HCT116 (cell line): ENCODE measurements around the gene LIG1. TPM values are rescaled to one million over a fixed set of nuclear protein-coding genes. Genes with fewer than 3 reads are reported as not detected.

ENCODE experiments used
- ATAC-seq: fragments of 200-7000 bp; cut with Tn5 transposase; 2 replicates; pipeline ENCODE4 v1.9.1; 2020; ENCODE audit warnings: mild to moderate bottlenecking, moderate library complexity
- BruUV-seq: library from RNA; stranded (reverse); fragments of 400-500 nt; replicated peaks from 2 replicates; lab custom pipeline; 2021; lab: Mats Ljungman, UMichigan
- CTCF ChIA-PET: fragments of 300-600 bp; sonication (Branson Sonifier 250); formaldehyde crosslinking; loops from one replicate; lab custom pipeline; 2021; ENCODE audit warnings: antibody characterized with exemption; lab: Charles Lee
- POLR2A ChIA-PET: fragments of 300-600, 350-600 bp; sonication (Branson Sonifier 250); formaldehyde crosslinking; loops from one replicate; lab custom pipeline; 2021; ENCODE audit warnings: antibody characterized with exemption; lab: Charles Lee
- RAD21 ChIA-PET, 2 experiments: fragments of 300-600 bp; sonication (Branson Sonifier 250); formaldehyde crosslinking; loops; one replicate each; lab custom pipeline; 2023; ENCODE audit warnings: low total read pairs in 2 of 2; ENCODE audit not compliant: uncharacterized antibody in 2 of 2, unreplicated experiment in 2 of 2, low non-redundant PET in 1 of 2; lab: Charles Lee
- DNase-seq: peaks from one replicate; pipeline ENCODE4 v3.0.0-alpha.2; 2010; ENCODE audit warnings: low read depth, low spot score
- H2AFZ ChIP-seq: fragments of 200-600 bp; shearing (Covaris generic), sonication (generic); 2 replicates; pipeline ENCODE4 v1.6.1; 2017; ENCODE audit warnings: low read depth, mixed run types, mixed read lengths, antibody characterized with exemption, low read length; ENCODE audit not compliant: poor library complexity, severe bottlenecking
- H3K27ac ChIP-seq: 2 replicates; pipeline ENCODE4 v1.5.1; 2012; ENCODE audit warnings: low read depth, low read length
- H3K27me3 ChIP-seq: fragments of 200-600 bp; sonication (generic); 2 replicates; pipeline ENCODE4 v1.6.1; 2016; ENCODE audit warnings: mixed run types, low read length, mixed read lengths; ENCODE audit not compliant: insufficient read depth
- H3K36me3 ChIP-seq, 2 experiments: fragments of 200-500 bp in 1 of 2; fragments of 200-600 bp in 1 of 2; sonication (Bioruptor generic) in 1 of 2; sonication (generic) in 1 of 2; 2 replicates each; pipeline versions ENCODE4 v1.5.1 to v1.6.1; 2014 to 2016; ENCODE audit warnings: low read length in 2 of 2, inconsistent platforms in 1 of 2, mixed read lengths in 1 of 2, mixed run types in 1 of 2; ENCODE audit not compliant: insufficient read depth in 2 of 2, control insufficient read depth in 1 of 2
- H3K4me1 ChIP-seq, 2 experiments: fragments of 200-600 bp in 1 of 2; sonication (generic) in 1 of 2; 2 replicates each; pipeline versions ENCODE4 v1.5.1 to v1.6.1; 2012 to 2017; ENCODE audit warnings: low read length in 2 of 2, inconsistent platforms in 1 of 2, mild to moderate bottlenecking in 1 of 2, mixed read lengths in 1 of 2, mixed run types in 1 of 2, moderate library complexity in 1 of 2; ENCODE audit not compliant: insufficient read depth in 2 of 2, control insufficient read depth in 1 of 2
- H3K4me2 ChIP-seq: fragments of 200-600 bp; sonication (generic); 2 replicates; pipeline ENCODE4 v1.6.1; 2017; ENCODE audit warnings: mixed run types, low read length, mixed read lengths
- H3K4me3 ChIP-seq, 2 experiments: fragments of 200-600 bp in 1 of 2; sonication (generic) in 1 of 2; replicated peaks in 1 of 2; 2 replicates each; pipeline ENCODE4 v1.5.1; 2011 to 2016; ENCODE audit warnings: low read length in 2 of 2, control low read depth in 1 of 2, low read depth in 1 of 2, mild to moderate bottlenecking in 1 of 2, mixed read lengths in 1 of 2, mixed run types in 1 of 2
- H3K79me2 ChIP-seq: fragments of 200-600 bp; sonication (generic); 2 replicates; pipeline ENCODE4 v1.6.1; 2017; ENCODE audit warnings: mild to moderate bottlenecking, mixed run types, low read length, moderate library complexity, mixed read lengths; ENCODE audit not compliant: insufficient read depth
- H3K9ac ChIP-seq: fragments of 200-600 bp; sonication (generic); 2 replicates; pipeline ENCODE4 v1.6.1; 2016; ENCODE audit warnings: low read length, mixed read lengths
- H3K9me2 ChIP-seq: fragments of 200-600 bp; sonication (generic), shearing (Covaris generic); 2 replicates; pipeline ENCODE4 v1.6.1; 2017; ENCODE audit warnings: mixed run types, mild to moderate bottlenecking, moderate library complexity; ENCODE audit not compliant: insufficient read depth
- H3K9me3 ChIP-seq, 2 experiments: fragments of 200-500 bp in 1 of 2; fragments of 200-600 bp in 1 of 2; sonication (Bioruptor generic) in 1 of 2; sonication (generic) in 1 of 2; 2 replicates each; pipeline ENCODE4 v1.6.1; 2014 to 2017; ENCODE audit warnings: low read length in 2 of 2, mixed read lengths in 2 of 2, inconsistent platforms in 1 of 2, low read depth in 1 of 2, mild to moderate bottlenecking in 1 of 2, mixed run types in 1 of 2, moderate library complexity in 1 of 2; ENCODE audit not compliant: control insufficient read depth in 1 of 2, insufficient read depth in 1 of 2
- H4K20me1 ChIP-seq: fragments of 200-600 bp; sonication (generic), shearing (Covaris generic); 2 replicates; pipeline ENCODE4 v1.6.1; 2017; ENCODE audit warnings: mixed run types, mild to moderate bottlenecking, moderate library complexity; ENCODE audit not compliant: insufficient read depth
- CBX3 ChIP-seq: IDR thresholded peaks from 2 replicates; pipeline ENCODE4 v1.6.1; 2012; ENCODE audit warnings: low read depth
- CEBPB ChIP-seq: IDR thresholded peaks from 2 replicates; pipeline ENCODE4 v1.6.1; 2012; ENCODE audit warnings: low read depth
- EGR1 ChIP-seq: IDR thresholded peaks from 2 replicates; pipeline ENCODE4 v1.6.1; 2012; ENCODE audit warnings: low read depth
- ELF1 ChIP-seq: IDR thresholded peaks from 2 replicates; pipeline ENCODE4 v1.6.1; 2012; ENCODE audit warnings: low read depth, borderline replicate concordance
- EZH2 ChIP-seq: fragments of 200-600 bp; sonication (generic); IDR thresholded peaks from 2 replicates; pipeline ENCODE4 v1.6.1; 2017; ENCODE audit warnings: antibody characterized with exemption, mixed run types
- POLR2AphosphoS5 ChIP-seq: IDR thresholded peaks from 2 replicates; pipeline ENCODE4 v1.6.1; 2011; ENCODE audit warnings: mild to moderate bottlenecking, low read depth, low read length, moderate library complexity
- RAD21 ChIP-seq: IDR thresholded peaks from 2 replicates; pipeline ENCODE4 v1.6.1; 2012; ENCODE audit warnings: low read depth, mild to moderate bottlenecking
- SP1 ChIP-seq: IDR thresholded peaks from 2 replicates; pipeline ENCODE4 v1.6.1; 2012; ENCODE audit warnings: low read depth
- ZFX ChIP-seq: fragments of 450-650 bp; IDR thresholded peaks from 2 replicates; pipeline ENCODE4 v1.6.1; 2017
- ZNF274 ChIP-seq: fragments of 200-500 bp; sonication (Bioruptor generic); IDR thresholded peaks from 2 replicates; pipeline ENCODE4 v1.6.1; 2014; ENCODE audit warnings: mild to moderate bottlenecking, low read depth, low read length, inconsistent platforms
- intact Hi-C: fragments of 100-400 bp; cut with micrococcal nuclease; formaldehyde crosslinking; loops from 2 replicates; pipeline ENCODE4 v1.10.0; 2022
- total RNA-seq: library from RNA; stranded (reverse); gene quantifications from one replicate; pipeline ENCODE4 v1.2.1, GENCODE V29; 2021; ENCODE audit not compliant: unreplicated experiment
- TF ChIP-seq, protein P1 (sequence below), 3 experiments: fragments of 200-600 bp in 1 of 3; sonication (generic) in 1 of 3; IDR thresholded peaks in 2 of 3; conservative IDR thresholded peaks in 1 of 3; 2 replicates each; pipeline ENCODE4 v1.5.1; 2012 to 2017; ENCODE audit warnings: low read depth in 2 of 3, low read length in 2 of 3, antibody characterized with exemption in 1 of 3, borderline replicate concordance in 1 of 3, control low read depth in 1 of 3, mild to moderate bottlenecking in 1 of 3, mixed read lengths in 1 of 3, mixed run types in 1 of 3, moderate library complexity in 1 of 3; ENCODE audit not compliant: insufficient read depth in 1 of 3
- TF ChIP-seq, protein P2 (sequence below): IDR thresholded peaks from 2 replicates; pipeline ENCODE4 v1.6.1; 2012
- TF ChIP-seq, protein P3 (sequence below): IDR thresholded peaks from 2 replicates; pipeline ENCODE4 v1.6.1; 2012; ENCODE audit warnings: low read depth

The LIG1 gene
- total RNA-seq, 1 experiment from 2014 or later: 122 TPM

DNA sequence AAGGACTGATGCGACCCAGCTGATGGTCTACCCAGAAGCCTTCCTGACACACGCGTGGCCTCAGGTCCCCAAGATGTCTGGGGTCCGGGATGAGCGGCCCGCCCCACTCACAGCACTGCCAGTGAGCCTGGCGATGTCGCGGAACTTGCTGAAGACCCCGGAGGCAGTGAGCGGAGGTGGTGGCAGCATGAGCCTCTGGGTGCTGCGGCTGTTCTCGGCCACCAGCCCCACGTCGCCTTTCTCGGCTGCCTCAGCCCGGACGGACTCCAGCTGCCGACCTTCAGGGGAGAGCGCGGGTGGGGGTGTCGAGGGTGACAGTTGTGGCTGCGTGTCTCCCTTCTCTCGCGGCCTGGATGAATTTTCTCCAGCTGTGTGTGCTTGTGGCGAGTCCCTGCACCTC is 32.7 kb downstream of the LIG1 start:
- H3K4me1 ChIP-seq: no peaks in the 10 kb centered on the region
- no peak overlapping the region for H2AFZ ChIP-seq
- intact Hi-C loops: no loop called here
- H3K9me2 ChIP-seq: no peaks in the 10 kb centered on the region
- no peak overlapping the region for H3K27ac ChIP-seq
- no peak for ATAC-seq
- no TSS peak for BruUV-seq
- TF ChIP-seq, protein P1, sequence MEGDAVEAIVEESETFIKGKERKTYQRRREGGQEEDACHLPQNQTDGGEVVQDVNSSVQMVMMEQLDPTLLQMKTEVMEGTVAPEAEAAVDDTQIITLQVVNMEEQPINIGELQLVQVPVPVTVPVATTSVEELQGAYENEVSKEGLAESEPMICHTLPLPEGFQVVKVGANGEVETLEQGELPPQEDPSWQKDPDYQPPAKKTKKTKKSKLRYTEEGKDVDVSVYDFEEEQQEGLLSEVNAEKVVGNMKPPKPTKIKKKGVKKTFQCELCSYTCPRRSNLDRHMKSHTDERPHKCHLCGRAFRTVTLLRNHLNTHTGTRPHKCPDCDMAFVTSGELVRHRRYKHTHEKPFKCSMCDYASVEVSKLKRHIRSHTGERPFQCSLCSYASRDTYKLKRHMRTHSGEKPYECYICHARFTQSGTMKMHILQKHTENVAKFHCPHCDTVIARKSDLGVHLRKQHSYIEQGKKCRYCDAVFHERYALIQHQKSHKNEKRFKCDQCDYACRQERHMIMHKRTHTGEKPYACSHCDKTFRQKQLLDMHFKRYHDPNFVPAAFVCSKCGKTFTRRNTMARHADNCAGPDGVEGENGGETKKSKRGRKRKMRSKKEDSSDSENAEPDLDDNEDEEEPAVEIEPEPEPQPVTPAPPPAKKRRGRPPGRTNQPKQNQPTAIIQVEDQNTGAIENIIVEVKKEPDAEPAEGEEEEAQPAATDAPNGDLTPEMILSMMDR (IDR thresholded peaks at IDR 0.05 in 2 of 3, conservative IDR thresholded peaks at IDR 0.05 in 1 of 3; ENCODE audit: borderline replicate concordance in 1 of 3, insufficient read depth in 1 of 3, low read depth in 2 of 3, low read length in 2 of 3): no peak
- TF ChIP-seq ELF1: no peak
- TF ChIP-seq, protein P2, sequence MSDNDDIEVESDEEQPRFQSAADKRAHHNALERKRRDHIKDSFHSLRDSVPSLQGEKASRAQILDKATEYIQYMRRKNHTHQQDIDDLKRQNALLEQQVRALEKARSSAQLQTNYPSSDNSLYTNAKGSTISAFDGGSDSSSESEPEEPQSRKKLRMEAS: no peak
- no peaks in the 10 kb centered on the region for H3K27me3 ChIP-seq
- H4K20me1 ChIP-seq: no peaks in the 10 kb centered on the region
- H3K9me3 ChIP-seq: no peaks in the 10 kb centered on the region
- H3K79me2 ChIP-seq: no peaks in the 10 kb centered on the region
- ChIA-PET RAD21 (no interaction called here), CTCF (no interaction called here), POLR2A (no interaction called here)
- no peak overlapping the region for H3K9ac ChIP-seq
- H3K4me2 ChIP-seq: no peak overlapping the region
- no peak for DNase-seq
- no peak overlapping the region for H3K4me3 ChIP-seq
- peaks cover 3 to 9% of the 10 kb centered on the region in 2 experiments; a peak in 3 of 4 replicates for H3K36me3 ChIP-seq

DNA sequence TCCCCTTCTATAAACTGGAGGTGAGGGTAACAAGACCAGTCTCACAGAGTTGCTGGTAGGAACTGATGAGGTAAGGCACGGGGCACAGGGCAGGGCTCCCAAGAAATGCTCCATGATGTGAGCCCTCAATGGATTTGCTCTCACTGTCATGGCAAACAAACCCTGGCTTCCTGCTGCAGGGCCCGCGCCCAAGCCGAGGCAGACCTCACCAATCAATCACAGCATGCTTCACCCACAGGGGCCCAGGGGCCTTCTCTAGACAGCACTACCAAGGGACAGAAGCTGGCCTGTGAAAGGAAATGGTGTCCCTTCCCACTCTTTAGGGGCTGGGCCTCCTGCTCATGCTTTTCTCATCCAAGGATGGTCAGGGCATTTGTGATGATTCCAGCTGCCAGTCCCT is 33.6 kb downstream of the LIG1 start:
- no peaks in the 10 kb centered on the region for H3K4me1 ChIP-seq
- intact Hi-C loops: no loop called here
- H3K79me2 ChIP-seq: no peaks in the 10 kb centered on the region
- no peak overlapping the region for H3K4me3 ChIP-seq
- no peak overlapping the region for H3K27ac ChIP-seq
- POLR2A ChIA-PET: no interaction called here
- H2AFZ ChIP-seq: no peak overlapping the region
- no peaks in the 10 kb centered on the region for H3K9me2 ChIP-seq
- H3K27me3 ChIP-seq: no peaks in the 10 kb centered on the region
- BruUV-seq: no TSS peak
- DNase-seq (no peak), ATAC-seq (no peak)
- H3K9ac ChIP-seq: no peak overlapping the region
- peaks cover 3 to 12% of the 10 kb centered on the region in 2 experiments; a peak in 3 of 4 replicates for H3K36me3 ChIP-seq
- H4K20me1 ChIP-seq: no peaks in the 10 kb centered on the region
- H3K4me2 ChIP-seq: no peak overlapping the region
- RAD21 ChIA-PET: no interaction called here
- CTCF ChIA-PET: no interaction called here
- H3K9me3 ChIP-seq: no peaks in the 10 kb centered on the region
- no peak for TF ChIP-seq EGR1
- no peak for TF ChIP-seq RAD21
- TF ChIP-seq POLR2AphosphoS5: no peak
- TF ChIP-seq, protein P1 (IDR thresholded peaks at IDR 0.05 in 2 of 3, conservative IDR thresholded peaks at IDR 0.05 in 1 of 3; ENCODE audit: borderline replicate concordance in 1 of 3, insufficient read depth in 1 of 3, low read depth in 2 of 3, low read length in 2 of 3): no peak
- no peak for TF ChIP-seq ELF1
- TF ChIP-seq SP1: no peak
- no peak for TF ChIP-seq ZNF274
- no peak for TF ChIP-seq CEBPB
- TF ChIP-seq, protein P3, sequence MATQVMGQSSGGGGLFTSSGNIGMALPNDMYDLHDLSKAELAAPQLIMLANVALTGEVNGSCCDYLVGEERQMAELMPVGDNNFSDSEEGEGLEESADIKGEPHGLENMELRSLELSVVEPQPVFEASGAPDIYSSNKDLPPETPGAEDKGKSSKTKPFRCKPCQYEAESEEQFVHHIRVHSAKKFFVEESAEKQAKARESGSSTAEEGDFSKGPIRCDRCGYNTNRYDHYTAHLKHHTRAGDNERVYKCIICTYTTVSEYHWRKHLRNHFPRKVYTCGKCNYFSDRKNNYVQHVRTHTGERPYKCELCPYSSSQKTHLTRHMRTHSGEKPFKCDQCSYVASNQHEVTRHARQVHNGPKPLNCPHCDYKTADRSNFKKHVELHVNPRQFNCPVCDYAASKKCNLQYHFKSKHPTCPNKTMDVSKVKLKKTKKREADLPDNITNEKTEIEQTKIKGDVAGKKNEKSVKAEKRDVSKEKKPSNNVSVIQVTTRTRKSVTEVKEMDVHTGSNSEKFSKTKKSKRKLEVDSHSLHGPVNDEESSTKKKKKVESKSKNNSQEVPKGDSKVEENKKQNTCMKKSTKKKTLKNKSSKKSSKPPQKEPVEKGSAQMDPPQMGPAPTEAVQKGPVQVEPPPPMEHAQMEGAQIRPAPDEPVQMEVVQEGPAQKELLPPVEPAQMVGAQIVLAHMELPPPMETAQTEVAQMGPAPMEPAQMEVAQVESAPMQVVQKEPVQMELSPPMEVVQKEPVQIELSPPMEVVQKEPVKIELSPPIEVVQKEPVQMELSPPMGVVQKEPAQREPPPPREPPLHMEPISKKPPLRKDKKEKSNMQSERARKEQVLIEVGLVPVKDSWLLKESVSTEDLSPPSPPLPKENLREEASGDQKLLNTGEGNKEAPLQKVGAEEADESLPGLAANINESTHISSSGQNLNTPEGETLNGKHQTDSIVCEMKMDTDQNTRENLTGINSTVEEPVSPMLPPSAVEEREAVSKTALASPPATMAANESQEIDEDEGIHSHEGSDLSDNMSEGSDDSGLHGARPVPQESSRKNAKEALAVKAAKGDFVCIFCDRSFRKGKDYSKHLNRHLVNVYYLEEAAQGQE: no peak
- TF ChIP-seq EZH2: no peak
- TF ChIP-seq CBX3: no peak
- TF ChIP-seq ZFX: no peak
